IMR-90 (cell line): ENCODE data around the gene CES4A. TPM values are rescaled to one million over a fixed set of nuclear protein-coding genes. Genes with fewer than 3 reads are reported as not detected.

Source experiments
- ATAC-seq: fragments of 200-7000 bp; cut with Tn5 transposase; 2 replicates; pipeline ENCODE4 v1.9.1; 2020; ENCODE audit warnings: low read depth, mild to moderate bottlenecking, moderate library complexity
- BruUV-seq: library from RNA; stranded (reverse); fragments of 400-500 nt; replicated peaks from 2 replicates; lab custom pipeline; 2021; lab: Mats Ljungman, UMichigan
- CTCF ChIA-PET: fragments of 300-600 bp; formaldehyde crosslinking; extraction: SDS; loops from one replicate; lab custom pipeline; 2021; ENCODE audit warnings: antibody characterized with exemption; lab: Yijun Ruan, JAX
- POLR2A ChIA-PET: fragments of 300-600 bp; sonication (Branson Sonifier 250); formaldehyde crosslinking; loops from one replicate; lab custom pipeline; 2022; ENCODE audit warnings: antibody characterized with exemption; ENCODE audit not compliant: unreplicated experiment; lab: Charles Lee
- DNase-seq: peaks from one replicate; pipeline ENCODE4 v3.0.0; 2013
- H2AFZ ChIP-seq: replicated peaks from 2 replicates; pipeline ENCODE3; 2013; ENCODE audit warnings: low read length, mild to moderate bottlenecking; ENCODE audit not compliant: poor library complexity
- H2AK5ac ChIP-seq: 2 replicates; pipeline ENCODE4 v1.6.1; 2013; ENCODE audit warnings: low read depth, low read length, inconsistent platforms
- H2AK9ac ChIP-seq: replicated peaks from 2 replicates; pipeline ENCODE3; 2013; ENCODE audit warnings: mild to moderate bottlenecking, low read depth, low read length, moderate library complexity; ENCODE audit not compliant: poor library complexity
- H2BK120ac ChIP-seq: 2 replicates; pipeline ENCODE4 v1.6.1; 2013; ENCODE audit warnings: low read depth, low read length, inconsistent platforms
- H2BK15ac ChIP-seq: 3 replicates; pipeline ENCODE4 v1.6.1; 2013; ENCODE audit warnings: low read depth, low read length, inconsistent platforms
- H2BK20ac ChIP-seq: 2 replicates; pipeline ENCODE4 v1.6.1; 2013; ENCODE audit warnings: low read depth, mild to moderate bottlenecking, inconsistent platforms, low read length, moderate library complexity
- H2BK5ac ChIP-seq: 2 replicates; pipeline ENCODE4 v1.6.1; 2013; ENCODE audit warnings: mild to moderate bottlenecking, low read depth, low read length, inconsistent platforms; ENCODE audit not compliant: poor library complexity, severe bottlenecking
- H3K14ac ChIP-seq: replicated peaks from 2 replicates; pipeline ENCODE4 v1.6.1; 2013; ENCODE audit warnings: low read depth, low read length, inconsistent platforms
- H3K18ac ChIP-seq: 2 replicates; pipeline ENCODE4 v1.6.1; 2013; ENCODE audit warnings: low read depth, low read length, control low read depth
- H3K23ac ChIP-seq: 2 replicates; pipeline ENCODE4 v1.6.1; 2013; ENCODE audit warnings: low read depth, low read length, inconsistent platforms
- H3K27ac ChIP-seq: 2 replicates; pipeline ENCODE4 v1.5.1; 2013; ENCODE audit warnings: mild to moderate bottlenecking, control low read depth, low read length; ENCODE audit not compliant: insufficient read depth
- H3K27me3 ChIP-seq: 2 replicates; pipeline ENCODE4 v1.6.1; 2013; ENCODE audit warnings: low read length; ENCODE audit not compliant: control insufficient read depth, insufficient read depth
- H3K36me3 ChIP-seq: 2 replicates; pipeline ENCODE4 v1.6.1; 2013; ENCODE audit warnings: low read length, mixed read lengths; ENCODE audit not compliant: control insufficient read depth, insufficient read depth
- H3K4ac ChIP-seq: 2 replicates; pipeline ENCODE4 v1.6.1; 2013; ENCODE audit warnings: low read depth, low read length, inconsistent platforms
- H3K4me1 ChIP-seq: 2 replicates; pipeline ENCODE4 v1.6.1; 2013; ENCODE audit warnings: low read length, mixed read lengths; ENCODE audit not compliant: control insufficient read depth, insufficient read depth
- H3K4me2 ChIP-seq: 2 replicates; pipeline ENCODE4 v1.6.1; 2013; ENCODE audit warnings: low read depth, mild to moderate bottlenecking, control low read depth, low read length, moderate library complexity
- H3K4me3 ChIP-seq: 2 replicates; pipeline ENCODE4 v1.5.1; 2013; ENCODE audit warnings: low read depth, mild to moderate bottlenecking, control low read depth, low read length, moderate library complexity; ENCODE audit not compliant: insufficient read depth
- H3K56ac ChIP-seq: 2 replicates; pipeline ENCODE4 v1.6.1; 2013; ENCODE audit warnings: low read length, inconsistent platforms; ENCODE audit not compliant: insufficient read depth; ENCODE audit errors: extremely low read depth
- H3K79me1 ChIP-seq, 2 experiments: 2 replicates each; pipeline ENCODE4 v1.6.1; 2013; ENCODE audit warnings: low read length in 2 of 2, inconsistent platforms in 1 of 2, low read depth in 1 of 2
- H3K9ac ChIP-seq: 2 replicates; pipeline ENCODE4 v1.6.1; 2013; ENCODE audit warnings: low read depth, low read length, control low read depth
- H3K9me1 ChIP-seq: 2 replicates; pipeline ENCODE4 v1.6.1; 2013; ENCODE audit warnings: low read length, inconsistent platforms; ENCODE audit not compliant: insufficient read depth
- H3K9me3 ChIP-seq: 2 replicates; pipeline ENCODE4 v1.6.1; 2013; ENCODE audit warnings: low read length; ENCODE audit not compliant: control insufficient read depth, insufficient read depth
- H4K20me1 ChIP-seq: 2 replicates; pipeline ENCODE4 v1.6.1; 2013; ENCODE audit warnings: low read length, inconsistent platforms; ENCODE audit not compliant: insufficient read depth
- H4K5ac ChIP-seq: 2 replicates; pipeline ENCODE4 v1.6.1; 2013; ENCODE audit warnings: mild to moderate bottlenecking, low read depth, low read length, control low read depth
- H4K8ac ChIP-seq, 2 experiments: 2 replicates each; pipeline ENCODE4 v1.6.1; 2013; ENCODE audit warnings: low read depth in 2 of 2, low read length in 2 of 2, control low read depth in 1 of 2, inconsistent platforms in 1 of 2
- H4K91ac ChIP-seq: 2 replicates; pipeline ENCODE4 v1.6.1; 2013; ENCODE audit warnings: low read depth, low read length, inconsistent platforms; ENCODE audit not compliant: insufficient read depth
- BHLHE40 ChIP-seq: fragments of 150-350 bp; IDR thresholded peaks from 2 replicates; pipeline ENCODE4 v1.6.1; 2016; ENCODE audit warnings: mild to moderate bottlenecking, low read depth, low read length
- CEBPB ChIP-seq: IDR thresholded peaks from 2 replicates; pipeline ENCODE4 v1.6.1; 2012; ENCODE audit warnings: low read depth, low read length, improper control_type of control experiment
- CTCF ChIP-seq: conservative IDR thresholded peaks from 2 replicates; pipeline ENCODE4 v1.5.1; 2012; ENCODE audit warnings: mild to moderate bottlenecking, low read depth, low read length, improper control_type of control experiment
- FOS ChIP-seq: fragments of 150-350 bp; IDR thresholded peaks from 2 replicates; pipeline ENCODE4 v1.6.1; 2016; ENCODE audit warnings: low read depth, low read length
- MXI1 ChIP-seq: IDR thresholded peaks from 2 replicates; pipeline ENCODE4 v1.6.1; 2012; ENCODE audit warnings: low read depth, mild to moderate bottlenecking, low read length, moderate library complexity, borderline replicate concordance
- SMC3 ChIP-seq: fragments of 150-350 bp; IDR thresholded peaks from 2 replicates; pipeline ENCODE4 v1.6.1; 2016; ENCODE audit warnings: low read depth, mild to moderate bottlenecking, antibody characterized with exemption, low read length, moderate library complexity
- USF2 ChIP-seq: fragments of 150-350 bp; IDR thresholded peaks from 2 replicates; pipeline ENCODE4 v1.6.1; 2017; ENCODE audit warnings: mild to moderate bottlenecking, antibody characterized with exemption, low read length, low read depth
- WGBS, 2 experiments: methylation state at CpG; one replicate each; pipeline versions ENCODE4 v1.1.5 to v1.1.7; 2013; ENCODE audit warnings: missing lambda C conversion rate in 2 of 2; ENCODE audit not compliant: insufficient read length in 1 of 2; ENCODE audit errors: extremely low coverage in 2 of 2; 5-methylcytosine and 5-hydroxymethylcytosine counted together
- dilution Hi-C: fragments of 300-500 bp; cut with HindIII; formaldehyde crosslinking; loops from one replicate; pipeline ENCODE4 v1.14.3; 2018; ENCODE audit warnings: low sequenced_read_pairs; ENCODE audit not compliant: unreplicated experiment
- in situ Hi-C: fragments of 300-500 bp; cut with MboI; formaldehyde crosslinking; loops from 3 replicates; pipeline ENCODE4 v1.14.3; 2019; ENCODE audit warnings: low sequenced_read_pairs, inconsistent platforms, mixed read lengths
- intact Hi-C: fragments of 100-400 bp; cut with micrococcal nuclease; formaldehyde crosslinking; loops from 2 replicates; pipeline ENCODE4 v1.10.0; 2022
- polyA plus RNA-seq, 3 experiments: library from polyadenylated mRNA; depleted of rRNA; stranded (reverse); fragments of >200 nt; gene quantifications; 2 replicates each; pipeline ENCODE4 v1.2.3, GENCODE V29; 2012; ENCODE audit warnings: low replicate concordance in 1 of 3
- total RNA-seq: library from RNA; depleted of rRNA; stranded (reverse); fragments of >200 nt; gene quantifications from 2 replicates; pipeline ENCODE4 v1.2.3, GENCODE V29; 2012

Gene CES4A
- total and polyA plus RNA-seq, 2 of the 4 experiments (the other 2 are of a cell fraction), result 0.72 to 4.7 TPM

GRCh38 chr16:67055712-67056487, 67.5 kb downstream of the CES4A start:
- Histone ChIP-seq H3K79me1 (peaks cover 11 to 60% of the 10 kb centered on the region in 2 experiments), H3K9ac (no peak overlapping the region), H4K91ac (no peak overlapping the region; the same call in 1 of the 2 replicates), H3K9me1 (peaks cover 2% of the 10 kb centered on the region), H3K27ac (no peak overlapping the region; the same call in 1 of the 2 replicates), H3K56ac (peak overlapping the region; percentile 30; the same call in 1 of the 2 replicates), H3K18ac (peak overlapping the region; percentile 41; the same call in 1 of the 2 replicates), H2AFZ (no peak overlapping the region), H3K4ac (peak overlapping the region; percentile 38; the same call in 1 of the 2 replicates), H4K8ac (peak overlapping the region in 1 of 2 experiments; percentile 32; a peak in 2 of 4 replicates), H4K5ac (no peak overlapping the region; the same call in 1 of the 2 replicates), H2AK5ac (peak overlapping the region; percentile 44; the same call in 1 of the 2 replicates), H3K9me3 (no peaks in the 10 kb centered on the region), H3K23ac (peak overlapping the region; percentile 42; the same call in 1 of the 2 replicates), H3K4me1 (no peaks in the 10 kb centered on the region; the same call in 1 of the 2 replicates), H3K4me3 (no peak overlapping the region), H2BK20ac (no peak overlapping the region), H3K27me3 (no peaks in the 10 kb centered on the region), H3K4me2 (peak overlapping the region; percentile 59; the same call in 1 of the 2 replicates), H3K14ac (peak overlapping the region; percentile 64; the same call in 1 of the 2 replicates), H3K36me3 (peaks cover 5% of the 10 kb centered on the region), H2BK5ac (peak overlapping the region; percentile 96), H2BK15ac (peak overlapping the region; percentile 12; the same call in 1 of the 3 replicates), H2BK120ac (peak overlapping the region; percentile 22), H2AK9ac (no peak overlapping the region), H4K20me1 (peaks cover 28% of the 10 kb centered on the region)
- no TSS peak for BruUV-seq
- in situ Hi-C loops (no loop called here), intact Hi-C loops (no loop called here), dilution Hi-C loops (no loop called here)
- ATAC-seq (peak; percentile 98), DNase-seq (peak; percentile 99)
- WGBS, 2 experiments, result 36% methylated on average over 2 of the region's 4 CpGs; no CpG with 5 or more reads in 1 of the 2 experiments
- CTCF ChIA-PET, result no interaction called here
- TF ChIP-seq FOS, result peak; percentile 89
- TF ChIP-seq MXI1, result peak; percentile 83
- peak; percentile 63; the same call in 1 of the 2 replicates for TF ChIP-seq USF2
- peak; percentile 65 for TF ChIP-seq BHLHE40
- no peak for TF ChIP-seq CTCF
- TF ChIP-seq CEBPB, result peak; percentile 50; the same call in 1 of the 2 replicates
- no peak for TF ChIP-seq SMC3
- POLR2A ChIA-PET, result no interaction called here
